Measurements from ENCODE around the gene SUB1.

DNA sequence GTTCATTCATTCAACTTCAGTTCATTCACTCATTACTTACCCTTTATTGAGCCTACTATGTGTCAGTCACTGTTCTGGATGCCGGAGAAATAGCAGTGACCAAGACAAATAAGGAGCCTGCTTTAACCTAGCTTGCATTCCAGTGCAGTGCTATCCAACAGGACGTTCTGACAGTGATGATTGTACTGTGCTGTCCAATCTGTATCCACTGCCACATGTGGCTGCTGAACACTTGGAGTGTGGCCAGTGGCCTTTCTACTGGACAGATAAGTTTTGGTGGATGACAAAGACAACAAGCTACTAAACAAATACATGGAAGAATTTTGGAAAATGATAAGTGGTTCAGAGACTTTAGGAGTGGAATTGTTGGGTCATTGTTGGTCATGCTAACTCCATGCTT lies 33.6 kb downstream of the SUB1 start:
- TF ChIP-seq CTCF (conservative IDR thresholded peaks at IDR 0.05) (no peak), ZFX (IDR thresholded peaks at IDR 0.05) (no peak)

All from C4-2B (cell line).